PC-3 (cell line): ENCODE results near the gene RBM33. TPM values are rescaled to one million over a fixed set of nuclear protein-coding genes. Genes with fewer than 3 reads are reported as not detected.
A peak's percentile ranks its signal among the peaks of the same experiment; 100 is the strongest.

ENCODE experiments used
- ATAC-seq: fragments of 200-7000 bp; cut with Tn5 transposase; 2 replicates; pipeline ENCODE4 v1.9.1; 2020; ENCODE audit warnings: mild to moderate bottlenecking, moderate library complexity
- BruUV-seq: library from RNA; stranded (reverse); fragments of 400-500 nt; replicated peaks from 2 replicates; lab custom pipeline; 2021; lab: Mats Ljungman, UMichigan
- CTCF ChIA-PET: fragments of 300-600 bp; sonication (Branson Sonifier 250); formaldehyde crosslinking; loops from one replicate; lab custom pipeline; 2022; ENCODE audit warnings: antibody characterized with exemption; lab: Charles Lee
- POLR2A ChIA-PET: fragments of 300-600 bp; sonication (Branson Sonifier 250); formaldehyde crosslinking; loops from one replicate; lab custom pipeline; 2022; ENCODE audit warnings: antibody characterized with exemption; ENCODE audit not compliant: unreplicated experiment; lab: Charles Lee
- DNase-seq: peaks from one replicate; pipeline ENCODE4 v3.0.0-alpha.2; 2015
- H2AFZ ChIP-seq: fragments of 300-600 bp; sonication (generic); 2 replicates; pipeline ENCODE4 v1.6.0; 2016; ENCODE audit warnings: antibody characterized with exemption, low read length
- H3F3A ChIP-seq: fragments of 300-600 bp; sonication (generic); one replicate; pipeline ENCODE4 v1.6.0; 2017; ENCODE audit warnings: antibody characterized with exemption, low read length, control low read depth, mild to moderate bottlenecking; ENCODE audit not compliant: unreplicated experiment
- H3K27ac ChIP-seq: fragments of 300-600 bp; sonication (generic); 2 replicates; pipeline ENCODE4 v1.5.1; 2016; ENCODE audit warnings: mild to moderate bottlenecking, low read length
- H3K27me3 ChIP-seq: fragments of 300-600 bp; sonication (generic); 2 replicates; pipeline ENCODE4 v1.6.1; 2016; ENCODE audit warnings: low read length, mixed read lengths
- H3K36me3 ChIP-seq: fragments of 300-600 bp; sonication (generic); 2 replicates; pipeline ENCODE4 v1.6.1; 2016; ENCODE audit warnings: low read depth, mixed run types, low read length, mixed read lengths
- H3K4me1 ChIP-seq: fragments of 300-600 bp; sonication (generic); 2 replicates; pipeline ENCODE4 v1.5.1; 2016; ENCODE audit warnings: low read length; ENCODE audit not compliant: insufficient read depth
- H3K4me2 ChIP-seq: fragments of 300-600 bp; sonication (generic); 2 replicates; pipeline ENCODE4 v1.6.0; 2016; ENCODE audit warnings: low read length
- H3K4me3 ChIP-seq: fragments of 300-600 bp; sonication (generic); 2 replicates; pipeline ENCODE4 v1.5.1; 2016; ENCODE audit warnings: mild to moderate bottlenecking, low read length, mixed read lengths
- H3K79me2 ChIP-seq: fragments of 300-600 bp; sonication (generic); 2 replicates; pipeline ENCODE4 v1.6.1; 2017; ENCODE audit warnings: low read length, mixed read lengths
- H3K9ac ChIP-seq: fragments of 300-600 bp; sonication (generic); 2 replicates; pipeline ENCODE4 v1.6.0; 2016; ENCODE audit warnings: mild to moderate bottlenecking, low read length
- H3K9me2 ChIP-seq: fragments of 300-600 bp; sonication (generic); replicated peaks from 2 replicates; pipeline ENCODE4 v1.6.1; 2016; ENCODE audit warnings: mixed run types, low read length, mixed read lengths
- H3K9me3 ChIP-seq: fragments of 300-600 bp; sonication (generic); 2 replicates; pipeline ENCODE4 v1.6.1; 2016; ENCODE audit warnings: low read length, mixed read lengths
- H4K20me1 ChIP-seq: fragments of 300-600 bp; sonication (generic); 2 replicates; pipeline ENCODE4 v1.6.1; 2016; ENCODE audit warnings: low read length, mixed read lengths
- CTCF ChIP-seq: fragments of 300-600 bp; sonication (generic); conservative IDR thresholded peaks from 2 replicates; pipeline ENCODE4 v1.5.1; 2017; ENCODE audit warnings: antibody characterized with exemption, low read depth, mild to moderate bottlenecking, low read length
- EZH2 ChIP-seq: fragments of 300-600 bp; sonication (generic); IDR thresholded peaks from one replicate; pipeline ENCODE4 v1.6.1; 2017; ENCODE audit warnings: antibody characterized with exemption, mild to moderate bottlenecking, low read length; ENCODE audit not compliant: unreplicated experiment
- EZH2phosphoT487 ChIP-seq: fragments of 300-600 bp; sonication (generic); IDR thresholded peaks from 2 replicates; pipeline ENCODE4 v1.6.1; 2018; ENCODE audit warnings: mild to moderate bottlenecking, antibody characterized with exemption, low read length, borderline replicate concordance
- intact Hi-C: fragments of 100-400 bp; cut with micrococcal nuclease; formaldehyde crosslinking; loops from 2 replicates; pipeline ENCODE4 v1.9.0; 2023
- total RNA-seq: library from RNA; depleted of rRNA; stranded (reverse); fragments of >200 nt; gene quantifications from 2 replicates; pipeline ENCODE4 v1.2.3, GENCODE V29; 2014

The RBM33 gene
- total RNA-seq, 1 experiment from 2014 or later, result 25.3 TPM

GRCh38 chr7:155747209-155747608 lies 102.7 kb downstream of the RBM33 start:
- Histone ChIP-seq H3K79me2 (peaks cover 46% of the 10 kb centered on the region), H3F3A (no peaks in the 10 kb centered on the region), H3K4me3 (no peak overlapping the region), H3K36me3 (peaks cover 30% of the 10 kb centered on the region), H4K20me1 (peaks cover 31% of the 10 kb centered on the region), H3K9me3 (no peaks in the 10 kb centered on the region), H3K27me3 (no peaks in the 10 kb centered on the region), H3K4me1 (peaks cover 15% of the 10 kb centered on the region), H3K27ac (no peak overlapping the region), H3K9ac (no peak overlapping the region), H3K9me2 (no peaks in the 10 kb centered on the region), H2AFZ (no peak overlapping the region), H3K4me2 (no peak overlapping the region)
- BruUV-seq, result no TSS peak
- intact Hi-C loops, result no loop called here
- ATAC-seq (no peak), DNase-seq (no peak)
- ChIA-PET CTCF (no interaction called here), POLR2A (no interaction called here)
- TF ChIP-seq CTCF, result no peak
- TF ChIP-seq EZH2, result no peak
- TF ChIP-seq EZH2phosphoT487, result no peak

DNA sequence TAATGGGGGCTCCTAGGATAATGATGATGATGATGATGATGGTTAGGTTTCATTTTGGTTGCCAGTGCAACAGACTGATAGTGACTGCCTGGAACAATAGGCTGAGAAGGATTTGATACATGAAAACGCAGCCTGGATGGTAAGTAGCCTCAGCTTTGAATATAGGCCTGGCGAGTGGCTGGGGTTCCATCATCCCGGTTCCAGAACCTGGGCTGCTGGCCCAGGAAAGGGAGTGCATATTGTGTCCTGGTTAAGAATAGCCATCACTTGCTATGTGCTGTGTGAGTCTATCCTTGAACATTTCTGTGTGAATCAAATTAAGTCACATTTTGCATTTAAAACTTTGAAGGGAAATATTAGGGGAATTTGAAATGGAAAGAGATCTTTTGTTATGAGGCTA lies 105.1 kb downstream of the RBM33 start:
- CTCF ChIA-PET, result no interaction called here
- POLR2A ChIA-PET, result interaction anchor here (0.7 kb wide), 1 partner anchor 484 kb away, joined by 6 read pairs; no protein-coding TSS in a partner anchor
- H3K4me3 ChIP-seq, result no peak overlapping the region
- H3K27ac ChIP-seq, result peak overlapping the region; percentile 25
- peaks cover 41% of the 10 kb centered on the region for H4K20me1 ChIP-seq
- BruUV-seq, result no TSS peak
- DNase-seq (no peak), ATAC-seq (0 out of 2 replicates have a peak, but pooled peaks have one; percentile 5)
- intact Hi-C loops, result no loop called here
- H3K9me3 ChIP-seq, result no peaks in the 10 kb centered on the region
- H3K9ac ChIP-seq, result no peak overlapping the region
- TF ChIP-seq EZH2phosphoT487 (no peak), CTCF (no peak), EZH2 (no peak)
- H3K4me1 ChIP-seq, result peaks cover 15% of the 10 kb centered on the region
- H3K4me2 ChIP-seq, result 0 out of 2 replicates have a peak overlapping the region, but pooled peaks have one; percentile 33
- H3F3A ChIP-seq, result no peaks in the 10 kb centered on the region
- peaks cover 68% of the 10 kb centered on the region for H3K79me2 ChIP-seq
- H3K27me3 ChIP-seq, result no peaks in the 10 kb centered on the region
- no peaks in the 10 kb centered on the region for H3K9me2 ChIP-seq
- H3K36me3 ChIP-seq, result peaks cover 19% of the 10 kb centered on the region; the same call in 1 of the 2 replicates
- no peak overlapping the region for H2AFZ ChIP-seq
